Esophagus muscularis mucosa (tissue), 4 donors: Measurements from ENCODE around the gene STK33. TPM values are rescaled to one million over a fixed set of nuclear protein-coding genes. Genes with fewer than 3 reads are reported as not detected.
A peak's percentile ranks its signal among the peaks of the same experiment; 100 is the strongest.

ENCODE experiments used
- DNase-seq: peaks from one replicate; pipeline ENCODE4 v3.0.0-alpha.2; 2017; ENCODE audit errors: extremely low spot score
- H3K27ac ChIP-seq, 4 donors: fragments of 200-600 bp; sonication (generic); replicated peaks in 1 of 4; 1 replicate in 3 of 4; 2 replicates in 1 of 4; pipeline ENCODE4 v1.5.1; 2016 to 2019; ENCODE audit warnings: mild to moderate bottlenecking in 1 of 4
- H3K27me3 ChIP-seq, 4 donors: fragments of 200-600 bp; sonication (generic); one replicate each; pipeline versions ENCODE4 v1.5.1 to v1.6.0; 2016 to 2019
- H3K36me3 ChIP-seq, 4 donors: fragments of 200-600 bp; sonication (generic); one replicate each; pipeline ENCODE4 v1.5.1; 2016 to 2019
- H3K4me1 ChIP-seq, 4 donors: fragments of 200-600 bp; sonication (generic); one replicate each; pipeline ENCODE4 v1.5.1; 2016 to 2019
- H3K4me3 ChIP-seq, 4 donors: fragments of 200-600 bp; sonication (generic); 1 replicate in 2 of 4; 2 replicates in 2 of 4; pipeline ENCODE4 v1.5.1; 2016 to 2019; ENCODE audit warnings: mild to moderate bottlenecking in 4 of 4, moderate library complexity in 1 of 4
- H3K9me3 ChIP-seq, 4 donors: fragments of 200-600 bp; sonication (generic); 1 replicate in 3 of 4; 2 replicates in 1 of 4; pipeline ENCODE4 v1.5.1; 2016 to 2019
- CTCF ChIP-seq, 3 experiments: fragments of 200-600 bp in 2 of 3; fragments of 450-650 bp in 1 of 3; sonication (generic) in 2 of 3; IDR thresholded peaks; one replicate each; pipeline ENCODE4 v1.5.1; 2017 to 2019; ENCODE audit warnings: antibody characterized with exemption in 3 of 3, mild to moderate bottlenecking in 2 of 3, moderate library complexity in 1 of 3
- EP300 ChIP-seq: sonication (generic); formaldehyde crosslinking; IDR thresholded peaks from one replicate; pipeline ENCODE4 v1.6.1; 2017; ENCODE audit warnings: antibody characterized with exemption
- POLR2A ChIP-seq: fragments of 450-650 bp; IDR thresholded peaks from one replicate; pipeline ENCODE4 v1.6.1; 2017; ENCODE audit warnings: antibody characterized with exemption, moderate library complexity, mild to moderate bottlenecking, low read depth
- POLR2AphosphoS5 ChIP-seq, 2 donors: sonication (generic); formaldehyde crosslinking; IDR thresholded peaks; one replicate each; pipeline ENCODE4 v1.6.1; 2017; ENCODE audit warnings: antibody characterized with exemption in 2 of 2
- WGBS: methylation state at CpG from one replicate; pipeline ENCODE4 v1.1.5; 2018; 5-methylcytosine and 5-hydroxymethylcytosine counted together
- intact Hi-C: fragments of 100-400 bp; cut with DNase I; formaldehyde crosslinking; loops from one replicate; pipeline ENCODE4 v1.15.1; 2023
- total RNA-seq, 4 donors: library from RNA; depleted of rRNA; stranded (reverse); fragments of >200 nt; gene quantifications; one replicate each; pipeline versions ENCODE4 v1.1.0 to v1.2.1, GENCODE V29; 2016

Gene STK33
- total RNA-seq, 4 donors from 2014 or later, result 12.7 to 29.1 (median 19.8) TPM

GRCh38 chr11:8614497-8614896 is 20.5 kb upstream of the STK33 start:
- Histone ChIP-seq H3K36me3 (peaks cover 4 to 50% (median 18%) of the 10 kb centered on the region in 4 donors), H3K4me3 (no peak overlapping the region), H3K27ac (no peak overlapping the region), H3K4me1 (peaks cover 0 to 29% (median 6%) of the 10 kb centered on the region in 4 donors), H3K27me3 (no peaks in the 10 kb centered on the region), H3K9me3 (no peaks in the 10 kb centered on the region)
- no peak for TF ChIP-seq POLR2AphosphoS5 (IDR thresholded peaks at IDR 0.05)
- no peak for TF ChIP-seq CTCF (IDR thresholded peaks at IDR 0.05)
- no peak for TF ChIP-seq EP300
- no peak for TF ChIP-seq POLR2A
- 92% methylated on average over 4 of the region's 4 CpGs for WGBS
- DNase-seq, result no peak
- intact Hi-C loops, result no loop called here

DNA sequence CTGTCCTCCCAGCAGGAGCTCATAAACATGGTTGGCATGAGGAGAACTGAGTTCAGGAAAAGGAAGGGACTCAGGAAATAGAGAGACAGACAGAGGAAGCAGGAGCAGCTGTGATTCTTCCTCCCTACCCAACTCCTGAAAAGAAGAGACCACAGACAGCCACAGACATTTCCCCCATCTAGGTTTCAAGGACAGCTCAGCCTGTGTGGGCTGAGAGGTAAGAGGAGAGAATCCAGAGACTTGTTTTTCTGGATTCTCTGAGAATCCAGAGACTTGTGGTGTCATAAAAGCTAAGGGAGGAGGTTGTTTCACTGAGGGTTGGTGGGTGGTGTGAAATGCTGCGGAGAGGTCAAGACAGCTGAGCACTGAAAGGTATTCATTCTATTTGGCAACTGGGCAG is 19.0 kb upstream of the STK33 start:
- H3K9me3 ChIP-seq, result no peaks in the 10 kb centered on the region
- peaks cover 0 to 29% (median 6%) of the 10 kb centered on the region in 4 donors for H3K4me1 ChIP-seq
- TF ChIP-seq POLR2A (no peak), POLR2AphosphoS5 (IDR thresholded peaks at IDR 0.05) (no peak), EP300 (no peak), CTCF (IDR thresholded peaks at IDR 0.05) (no peak)
- H3K27me3 ChIP-seq, result no peaks in the 10 kb centered on the region
- DNase-seq, result peak; percentile 68
- H3K27ac ChIP-seq, result no peak overlapping the region
- WGBS, result 75% methylated on average over 1 of the region's 1 CpG
- H3K36me3 ChIP-seq, result peaks cover under 1 to 35% (median 15%) of the 10 kb centered on the region in 4 donors
- no peak overlapping the region for H3K4me3 ChIP-seq
- intact Hi-C loops, result no loop called here

DNA sequence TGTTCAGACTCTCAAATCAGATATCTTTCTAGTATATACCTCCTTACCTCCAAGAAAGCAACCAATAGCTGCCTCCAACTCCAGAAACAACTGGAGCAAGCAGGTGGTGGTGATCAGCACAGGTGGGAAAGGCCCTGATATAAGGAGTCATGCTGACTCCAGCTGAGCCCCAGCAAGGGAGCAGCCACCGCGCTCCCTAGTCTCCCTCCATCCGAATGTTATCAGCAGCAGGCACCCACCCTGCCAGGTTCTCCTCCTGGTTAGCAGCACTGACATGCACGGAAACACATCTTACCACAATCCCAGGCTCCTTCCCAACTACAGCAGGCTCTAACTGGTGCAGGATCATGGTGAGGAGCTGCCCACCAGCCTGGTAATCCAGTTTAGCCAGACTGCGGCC is 18.5 kb upstream of the STK33 start:
- no peak for TF ChIP-seq POLR2A
- TF ChIP-seq POLR2AphosphoS5 (IDR thresholded peaks at IDR 0.05), result no peak
- no peak for TF ChIP-seq CTCF (IDR thresholded peaks at IDR 0.05)
- TF ChIP-seq EP300, result no peak
- Histone ChIP-seq H3K36me3 (peaks cover 0 to 30% (median 11%) of the 10 kb centered on the region in 4 donors), H3K4me3 (no peak overlapping the region), H3K27ac (peak overlapping the region in 1 of 4 donors; percentile 75), H3K4me1 (peaks cover 0 to 29% (median 6%) of the 10 kb centered on the region in 4 donors), H3K9me3 (no peaks in the 10 kb centered on the region), H3K27me3 (no peaks in the 10 kb centered on the region)
- intact Hi-C loops, result no loop called here
- WGBS, result 92% methylated on average over 5 of the region's 5 CpGs
- DNase-seq, result peak; percentile 66

GRCh38 chr11:8610532-8611116 is 16.6 kb upstream of the STK33 start:
- intact Hi-C loops, result no loop called here
- Histone ChIP-seq H3K4me1 (peaks cover 0 to 29% (median 6%) of the 10 kb centered on the region in 4 donors), H3K36me3 (peaks cover 0 to 14% (median 2%) of the 10 kb centered on the region in 4 donors), H3K27me3 (no peaks in the 10 kb centered on the region), H3K9me3 (no peaks in the 10 kb centered on the region), H3K4me3 (no peak overlapping the region), H3K27ac (peak overlapping the region in 2 of 4 donors; percentile 75 to 76)
- TF ChIP-seq EP300 (no peak), POLR2AphosphoS5 (IDR thresholded peaks at IDR 0.05) (peak in 1 of 2 donors; percentile 76)
- WGBS, result 25% methylated on average over 7 of the region's 7 CpGs
- peak; percentile 84 for DNase-seq

- intact Hi-C loops, result no loop called here
Observed at GRCh38 chr11:8608652-8609051, 14.6 kb upstream of the STK33 start.

More at GRCh38 chr11:8608652-8609051, 14.6 kb upstream of the STK33 start:
- Histone ChIP-seq H3K4me3 (no peak overlapping the region), H3K36me3 (peaks cover 0 to 1% (median 0%) of the 10 kb centered on the region in 4 donors), H3K9me3 (no peaks in the 10 kb centered on the region), H3K4me1 (peaks cover 5 to 41% (median 15%) of the 10 kb centered on the region in 4 donors), H3K27me3 (no peaks in the 10 kb centered on the region), H3K27ac (no peak overlapping the region)
- WGBS, result 29% methylated on average over 1 of the region's 1 CpG
- no peak for TF ChIP-seq POLR2AphosphoS5 (IDR thresholded peaks at IDR 0.05)
- TF ChIP-seq CTCF (IDR thresholded peaks at IDR 0.05), result no peak
- TF ChIP-seq EP300, result no peak
- TF ChIP-seq POLR2A, result no peak
- peak; percentile 34 for DNase-seq
